ENCODE data around the gene TMTC2. TPM values are rescaled to one million over a fixed set of nuclear protein-coding genes. Genes with fewer than 3 reads are reported as not detected.

The TMTC2 gene
- total and polyA plus RNA-seq, 2 donors (not counting 1 experiment from before 2014, with no cell fraction given): 2.4 to 3.2 TPM

- no peaks in the 10 kb centered on the region for H3K36me3 ChIP-seq (replicated peaks in 1 of 2; ENCODE audit: control extremely low read depth in 1 of 2, control insufficient read depth in 1 of 2, extremely low read depth in 1 of 2, insufficient read depth in 2 of 2, low read length in 1 of 2)
- ATAC-seq (ENCODE audit: low read depth) (no peak), DNase-seq (no peak)
- H3K4me1 ChIP-seq (ENCODE audit: control insufficient read depth in 2 of 2, insufficient read depth in 2 of 2, low read length in 2 of 2): no peaks in the 10 kb centered on the region
- intact Hi-C loops (cut with micrococcal nuclease): no loop called here
- POLR2A ChIA-PET: no interaction called here
- TF ChIP-seq CTCF (IDR thresholded peaks at IDR 0.05) (no peak), EZH2 (IDR thresholded peaks at IDR 0.05; ENCODE audit: borderline replicate concordance, insufficient read depth, low read depth, low read length, poor library complexity, severe bottlenecking) (no peak)
- H4K20me1 ChIP-seq (ENCODE audit: control insufficient read depth, insufficient read depth, low read length, poor library complexity, severe bottlenecking): no peaks in the 10 kb centered on the region
- no peaks in the 10 kb centered on the region for H3K79me2 ChIP-seq (ENCODE audit: control insufficient read depth, insufficient read depth, low read length)
- WGBS (ENCODE audit: insufficient coverage): no CpG with 5 or more reads among the region's 1 CpG
- no peak overlapping the region for H3K27ac Mint-ChIP-seq
- H3K27me3 Mint-ChIP-seq: no peaks in the 10 kb centered on the region
- no peak overlapping the region for H3K4me3 ChIP-seq (ENCODE audit: control extremely low read depth in 1 of 5, extremely low read depth in 1 of 5, insufficient read depth in 1 of 5, low read depth in 2 of 5, low read length in 4 of 5)
- peaks cover 6% of the 10 kb centered on the region for H3K9me3 Mint-ChIP-seq (ENCODE audit: insufficient read depth)
- H3K27ac ChIP-seq (ENCODE audit: low read length in 2 of 2): no peak overlapping the region
- no peak overlapping the region for H3K4me2 ChIP-seq (replicated peaks; ENCODE audit: low read depth, low read length, poor library complexity, severe bottlenecking)
- CTCF ChIA-PET: no interaction called here
- no peaks in the 10 kb centered on the region for H3K4me1 Mint-ChIP-seq
- H2AFZ ChIP-seq (ENCODE audit: insufficient read depth, low read depth, low read length, poor library complexity, severe bottlenecking): no peak overlapping the region
- H3K27me3 ChIP-seq (replicated peaks in 1 of 4; ENCODE audit: control extremely low read depth in 1 of 4, control insufficient read depth in 3 of 4, insufficient read depth in 4 of 4, low read length in 3 of 4): no peaks in the 10 kb centered on the region
- peaks cover 0 to 14% (median under 1%) of the 10 kb centered on the region in 3 donors for H3K9me3 ChIP-seq (ENCODE audit: control extremely low read depth in 1 of 3, control insufficient read depth in 2 of 3, insufficient read depth in 1 of 3, low read length in 2 of 3)
- no peak overlapping the region for H3K9ac ChIP-seq (ENCODE audit: low read length)
- no peak overlapping the region for H3K4me3 Mint-ChIP-seq
Observed at GRCh38 chr12:83136411-83136810, 449.7 kb downstream of the TMTC2 start.

GRCh38 chr12:83140135-83140534 lies 453.4 kb downstream of the TMTC2 start:
- Mint-ChIP-seq H3K9me3 (ENCODE audit: insufficient read depth) (peaks cover 7% of the 10 kb centered on the region), H3K27me3 (no peaks in the 10 kb centered on the region), H3K27ac (no peak overlapping the region), H3K4me3 (no peak overlapping the region), H3K4me1 (no peaks in the 10 kb centered on the region)
- H2AFZ ChIP-seq (ENCODE audit: insufficient read depth, low read depth, low read length, poor library complexity, severe bottlenecking): no peak overlapping the region
- H3K27ac ChIP-seq (ENCODE audit: low read length in 2 of 2): no peak overlapping the region
- H4K20me1 ChIP-seq (ENCODE audit: control insufficient read depth, insufficient read depth, low read length, poor library complexity, severe bottlenecking): no peaks in the 10 kb centered on the region
- H3K4me1 ChIP-seq (ENCODE audit: control insufficient read depth in 2 of 2, insufficient read depth in 2 of 2, low read length in 2 of 2): no peaks in the 10 kb centered on the region
- no peaks in the 10 kb centered on the region for H3K36me3 ChIP-seq (replicated peaks in 1 of 2; ENCODE audit: control extremely low read depth in 1 of 2, control insufficient read depth in 1 of 2, extremely low read depth in 1 of 2, insufficient read depth in 2 of 2, low read length in 1 of 2)
- H3K9ac ChIP-seq (ENCODE audit: low read length): no peak overlapping the region
- peaks cover 0 to 14% (median 2%) of the 10 kb centered on the region in 3 donors for H3K9me3 ChIP-seq (ENCODE audit: control extremely low read depth in 1 of 3, control insufficient read depth in 2 of 3, insufficient read depth in 1 of 3, low read length in 2 of 3)
- H3K27me3 ChIP-seq (replicated peaks in 1 of 4; ENCODE audit: control extremely low read depth in 1 of 4, control insufficient read depth in 3 of 4, insufficient read depth in 4 of 4, low read length in 3 of 4): no peaks in the 10 kb centered on the region
- ChIA-PET CTCF (no interaction called here), POLR2A (no interaction called here)
- ATAC-seq (ENCODE audit: low read depth): no peak
- no peak overlapping the region for H3K4me3 ChIP-seq (ENCODE audit: control extremely low read depth in 1 of 5, extremely low read depth in 1 of 5, insufficient read depth in 1 of 5, low read depth in 2 of 5, low read length in 4 of 5)
- TF ChIP-seq EZH2 (IDR thresholded peaks at IDR 0.05; ENCODE audit: borderline replicate concordance, insufficient read depth, low read depth, low read length, poor library complexity, severe bottlenecking) (no peak), CTCF (IDR thresholded peaks at IDR 0.05) (no peak)
- no peak overlapping the region for H3K4me2 ChIP-seq (replicated peaks; ENCODE audit: low read depth, low read length, poor library complexity, severe bottlenecking)
- 91% methylated on average over 18 of the region's 18 CpGs for WGBS (ENCODE audit: insufficient coverage)
- intact Hi-C loops (cut with micrococcal nuclease): no loop called here
- H3K79me2 ChIP-seq (ENCODE audit: control insufficient read depth, insufficient read depth, low read length): no peaks in the 10 kb centered on the region
- DNase-seq: no peak

All from B cell (primary cell).